NB4 (cell line): Measurements from ENCODE around the gene TBC1D1.

Experiments used
- POLR2A ChIP-seq: IDR thresholded peaks from 2 replicates; pipeline ENCODE4 v1.6.1; 2011; ENCODE audit warnings: mild to moderate bottlenecking; ENCODE audit not compliant: insufficient read length; ENCODE audit errors: extremely low read depth
- TF ChIP-seq, protein P1 (sequence below): IDR thresholded peaks from one replicate; pipeline ENCODE4 v1.5.1; 2012; ENCODE audit warnings: low read depth, low read length

DNA sequence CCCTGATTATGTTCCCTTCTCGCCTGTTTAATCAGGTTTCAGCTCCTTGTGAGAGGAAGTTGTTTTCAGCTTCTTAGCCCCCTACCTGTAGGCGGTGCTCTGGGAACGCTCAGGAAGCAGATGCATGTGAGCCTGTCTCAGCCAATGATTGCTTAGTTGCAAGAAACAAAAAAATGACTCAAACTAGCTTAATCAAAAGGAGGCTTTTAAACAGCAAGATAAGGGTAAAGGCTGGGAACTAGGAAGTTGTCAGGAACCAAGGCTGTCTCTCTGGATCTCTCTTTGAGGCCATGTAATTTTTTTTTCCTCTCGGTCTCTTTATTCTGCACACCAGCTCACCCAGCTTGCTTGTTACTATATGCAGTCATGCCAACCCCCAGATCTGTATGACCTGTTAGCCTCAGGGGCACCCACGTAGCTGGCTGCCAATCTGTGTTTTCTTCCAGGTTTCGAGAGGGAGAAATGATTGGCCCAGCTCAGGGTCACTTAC, 178.4 kb downstream of the TBC1D1 start:
- no peak for TF ChIP-seq POLR2A
- TF ChIP-seq, protein P1, sequence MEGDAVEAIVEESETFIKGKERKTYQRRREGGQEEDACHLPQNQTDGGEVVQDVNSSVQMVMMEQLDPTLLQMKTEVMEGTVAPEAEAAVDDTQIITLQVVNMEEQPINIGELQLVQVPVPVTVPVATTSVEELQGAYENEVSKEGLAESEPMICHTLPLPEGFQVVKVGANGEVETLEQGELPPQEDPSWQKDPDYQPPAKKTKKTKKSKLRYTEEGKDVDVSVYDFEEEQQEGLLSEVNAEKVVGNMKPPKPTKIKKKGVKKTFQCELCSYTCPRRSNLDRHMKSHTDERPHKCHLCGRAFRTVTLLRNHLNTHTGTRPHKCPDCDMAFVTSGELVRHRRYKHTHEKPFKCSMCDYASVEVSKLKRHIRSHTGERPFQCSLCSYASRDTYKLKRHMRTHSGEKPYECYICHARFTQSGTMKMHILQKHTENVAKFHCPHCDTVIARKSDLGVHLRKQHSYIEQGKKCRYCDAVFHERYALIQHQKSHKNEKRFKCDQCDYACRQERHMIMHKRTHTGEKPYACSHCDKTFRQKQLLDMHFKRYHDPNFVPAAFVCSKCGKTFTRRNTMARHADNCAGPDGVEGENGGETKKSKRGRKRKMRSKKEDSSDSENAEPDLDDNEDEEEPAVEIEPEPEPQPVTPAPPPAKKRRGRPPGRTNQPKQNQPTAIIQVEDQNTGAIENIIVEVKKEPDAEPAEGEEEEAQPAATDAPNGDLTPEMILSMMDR, result peak; percentile 68
